Stimulated activated CD8-positive, alpha-beta memory T cell treated with anti-CD3 and anti-CD28 coated beads, Interleukin-4, amount 100 ng/mL, for 48 hours (primary cell): ENCODE results near the gene SP140.
A peak's percentile ranks its signal among the peaks of the same experiment; 100 is the strongest.
"Not testable (repeated sequence)": the region's sequence is repeated elsewhere in the genome, so short reads cannot be mapped to it uniquely, and the experiment has no call there.

ENCODE experiments used
- DNase-seq: peaks from one replicate; pipeline ENCODE4 v3.0.0-alpha.2; 2020

SP140 gene

DNA sequence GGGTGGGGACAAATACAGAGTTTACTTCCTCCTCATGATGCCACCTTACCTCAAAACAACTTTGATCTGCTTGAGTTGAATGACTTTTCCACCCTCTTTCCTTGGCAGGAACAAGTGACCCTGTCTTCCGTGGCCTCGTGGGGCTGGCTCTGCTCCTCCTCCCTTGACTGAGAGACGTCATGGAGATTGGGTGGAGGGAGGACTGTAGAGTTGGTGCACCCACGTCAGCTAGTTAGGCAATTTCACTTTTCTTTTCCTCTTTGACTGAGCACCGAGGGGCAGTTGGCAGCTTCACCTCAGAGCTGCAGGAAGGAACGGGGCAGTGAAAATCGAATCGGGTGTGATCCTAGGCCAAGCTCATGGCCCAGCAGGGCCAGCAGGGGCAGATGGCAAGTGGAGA lies at the start of gene SP140:
SP140 (plus strand) TSS at position 251 of the 400 bp plus-strand sequence; CDS start at position 360, 109 bp downstream.
- DNase-seq, result peak; percentile 79

- no peak for DNase-seq
Measured at GRCh38 chr2:230176996-230177395, 48.5 kb upstream of the SP140 start.

- DNase-seq, result no peak
Measured at GRCh38 chr2:230178546-230179485, 46.7 kb upstream of the SP140 start.

DNA sequence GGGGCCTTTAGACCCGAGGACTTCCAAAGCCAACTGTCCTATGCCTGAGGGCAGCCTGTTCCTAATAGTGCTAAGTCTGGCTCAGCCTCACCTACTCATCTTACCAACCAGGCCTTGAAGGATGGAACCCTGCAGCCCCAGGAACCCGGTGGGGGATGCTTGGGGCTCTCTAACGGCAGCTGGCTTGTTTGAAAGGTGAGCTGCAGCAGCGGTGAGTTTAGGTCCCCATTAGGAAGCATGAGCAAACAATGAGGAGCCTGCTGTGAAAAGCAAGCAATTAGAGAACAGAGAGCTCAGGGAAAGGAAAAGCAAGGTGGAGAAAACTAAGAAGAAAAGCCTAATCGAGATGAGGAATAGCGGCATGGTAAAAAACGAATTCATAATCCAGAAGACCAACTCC lies 45.6 kb upstream of the SP140 start:
- DNase-seq, result no peak

GRCh38 chr2:230181195-230181594 lies 44.3 kb upstream of the SP140 start:
- DNase-seq, result no peak

GRCh38 chr2:230184727-230185578 lies 40.6 kb upstream of the SP140 start:
- DNase-seq, result no peak

GRCh38 chr2:230202430-230203109 lies 23.0 kb upstream of the SP140 start:
- peak; percentile 47 for DNase-seq

- no peak for DNase-seq
Measured at GRCh38 chr2:230203110-230203676, 22.3 kb upstream of the SP140 start.

GRCh38 chr2:230205034-230205433 lies 20.5 kb upstream of the SP140 start:
- DNase-seq, result no peak

DNA sequence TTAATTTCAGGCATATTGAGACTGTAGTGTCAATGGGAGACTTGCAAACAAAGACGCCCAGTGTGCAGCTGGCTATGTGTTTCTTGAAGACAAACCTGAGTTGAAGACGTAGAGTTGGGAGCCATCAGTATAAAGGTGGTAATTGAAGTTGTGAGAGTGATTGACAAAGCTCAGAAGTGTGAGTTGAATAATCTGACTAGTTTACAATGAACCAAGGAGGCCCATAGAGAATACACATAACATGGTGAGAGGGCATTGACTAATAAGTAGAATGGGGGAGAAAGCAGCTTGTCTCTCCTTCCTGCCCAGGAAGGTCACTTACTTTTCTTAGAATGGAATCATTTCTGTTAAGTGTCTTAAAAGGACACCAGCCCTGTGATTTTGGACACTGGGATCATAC lies 19.8 kb upstream of the SP140 start:
- no peak for DNase-seq

DNA sequence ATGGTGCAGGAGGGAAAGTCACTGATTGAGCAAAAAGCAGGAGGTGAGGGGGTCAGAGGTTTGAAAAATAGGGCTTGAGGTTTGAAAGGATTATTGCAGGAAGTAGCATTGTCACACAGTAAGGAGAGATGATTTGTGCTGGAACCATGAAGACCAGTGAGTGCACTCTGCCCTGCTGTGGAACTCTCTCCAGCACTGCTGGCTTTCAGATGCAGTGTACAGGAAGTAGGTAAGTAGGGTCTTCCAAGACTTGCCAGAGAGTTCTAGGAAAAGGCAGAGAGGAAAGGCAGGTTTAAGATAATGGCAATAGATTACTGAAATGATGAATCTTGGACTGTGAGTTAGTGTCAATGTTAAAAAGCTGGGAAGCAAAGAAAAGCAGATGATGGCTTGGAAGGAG lies 17.0 kb upstream of the SP140 start:
- DNase-seq, result no peak

- no peak for DNase-seq
Measured at GRCh38 chr2:230209422-230210051, 16.0 kb upstream of the SP140 start.

DNA sequence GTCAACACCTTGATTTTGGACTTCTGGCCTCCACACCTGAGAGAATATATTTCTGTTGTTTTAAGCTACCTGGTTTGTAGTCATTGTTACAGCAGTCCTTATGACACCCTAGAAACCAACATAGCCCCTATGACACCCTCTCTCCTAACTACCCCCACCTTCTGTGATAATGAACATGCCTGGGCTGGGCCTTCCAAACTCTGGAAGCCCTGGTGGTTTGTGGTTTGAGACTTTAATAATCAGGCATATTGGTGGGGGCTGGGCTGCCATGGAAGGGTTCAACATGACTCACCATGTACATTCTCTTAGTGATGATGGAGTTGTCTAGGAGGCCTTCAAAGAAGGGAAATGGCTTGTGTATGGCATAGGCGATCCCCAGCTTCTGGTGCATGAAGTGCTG lies 9.0 kb upstream of the SP140 start:
- DNase-seq, result no peak

DNA sequence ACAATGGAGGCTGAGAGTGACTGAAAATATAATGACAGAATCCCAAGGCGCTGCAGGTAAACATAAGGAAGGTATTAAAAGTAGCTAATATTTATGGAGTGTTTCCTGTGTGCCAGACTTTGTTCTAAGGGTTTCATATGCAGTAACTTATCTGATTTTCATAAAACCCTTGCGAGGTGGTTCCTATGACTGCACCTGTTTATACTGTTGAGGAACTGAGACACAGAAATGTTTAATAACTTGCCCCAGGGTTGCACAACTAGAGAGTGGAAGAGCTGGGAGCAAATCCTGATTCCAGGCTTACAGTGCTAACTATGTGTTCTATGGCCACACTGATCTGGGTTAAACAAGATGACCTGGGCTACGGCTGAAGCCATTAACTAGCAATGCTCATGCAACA lies 8.1 kb upstream of the SP140 start:
- DNase-seq, result no peak

DNA sequence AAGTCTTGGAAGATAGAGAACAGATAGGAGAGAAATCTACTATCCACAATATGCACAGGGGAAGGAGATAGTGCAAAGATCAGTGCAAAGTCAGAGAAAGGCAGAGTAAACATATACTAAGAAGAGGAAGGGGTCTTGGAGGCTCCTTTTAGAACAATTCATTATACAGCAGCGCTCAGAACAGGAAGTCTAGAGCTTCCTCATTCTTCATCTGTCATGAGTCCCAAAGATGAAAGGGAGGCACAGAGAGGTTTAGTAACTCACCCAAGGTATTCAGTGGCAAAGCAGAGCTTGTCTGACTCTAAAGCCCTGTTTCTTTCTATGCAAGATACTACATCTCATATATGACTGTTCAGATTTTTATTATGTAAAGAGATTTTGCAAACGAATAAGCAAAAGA lies 7.1 kb upstream of the SP140 start:
- no peak for DNase-seq

DNA sequence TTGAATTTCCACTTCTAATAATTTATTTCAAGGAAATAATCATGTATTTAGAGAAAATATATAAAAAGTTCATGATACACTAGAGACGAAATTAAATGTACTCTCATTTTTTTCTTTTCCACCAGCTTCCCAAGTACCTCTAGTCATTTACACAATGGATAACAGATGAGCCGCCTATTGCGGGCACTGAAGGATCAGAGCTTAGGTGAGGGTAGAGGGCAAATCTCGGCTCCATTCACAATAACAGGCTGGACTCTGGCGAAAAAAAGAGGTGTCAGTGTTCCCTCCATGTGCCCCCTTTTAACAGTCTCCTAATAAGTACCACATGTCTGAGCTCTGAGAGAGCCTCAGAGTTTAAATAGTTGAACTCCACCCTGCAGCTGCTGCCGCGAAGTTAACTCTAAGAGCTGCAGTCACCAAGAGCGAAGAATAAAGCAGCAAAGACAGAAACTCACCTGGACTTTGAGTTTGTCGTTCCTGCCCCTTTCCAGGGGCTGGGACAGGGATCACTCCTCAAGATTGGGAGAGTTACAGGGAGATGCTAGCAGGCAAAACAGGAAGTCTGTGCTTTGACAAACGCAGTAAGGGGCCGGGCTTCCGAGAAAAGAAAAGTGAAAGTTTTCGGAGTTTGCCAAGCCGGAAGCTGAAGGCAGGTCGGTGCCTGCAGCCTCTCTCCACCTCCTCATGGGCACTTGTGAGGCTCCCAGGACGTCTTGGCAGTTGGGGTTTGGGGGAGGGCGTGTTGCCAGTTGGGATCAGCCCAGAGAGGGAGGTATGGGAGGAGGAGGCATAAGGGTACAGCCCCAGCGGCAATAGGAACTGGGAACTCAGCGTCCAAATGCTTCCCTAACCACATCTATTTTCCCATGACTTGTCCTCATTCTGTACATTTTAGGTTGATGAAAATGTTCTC lies 5.9 kb upstream of the SP140 start, which contains the start of gene SP110:
SP110 (minus strand) TSS at position 566 of the 913 bp plus-strand sequence. CDS start 3,057 bp downstream, outside the sequence.
- DNase-seq, result peak; percentile 85

DNA sequence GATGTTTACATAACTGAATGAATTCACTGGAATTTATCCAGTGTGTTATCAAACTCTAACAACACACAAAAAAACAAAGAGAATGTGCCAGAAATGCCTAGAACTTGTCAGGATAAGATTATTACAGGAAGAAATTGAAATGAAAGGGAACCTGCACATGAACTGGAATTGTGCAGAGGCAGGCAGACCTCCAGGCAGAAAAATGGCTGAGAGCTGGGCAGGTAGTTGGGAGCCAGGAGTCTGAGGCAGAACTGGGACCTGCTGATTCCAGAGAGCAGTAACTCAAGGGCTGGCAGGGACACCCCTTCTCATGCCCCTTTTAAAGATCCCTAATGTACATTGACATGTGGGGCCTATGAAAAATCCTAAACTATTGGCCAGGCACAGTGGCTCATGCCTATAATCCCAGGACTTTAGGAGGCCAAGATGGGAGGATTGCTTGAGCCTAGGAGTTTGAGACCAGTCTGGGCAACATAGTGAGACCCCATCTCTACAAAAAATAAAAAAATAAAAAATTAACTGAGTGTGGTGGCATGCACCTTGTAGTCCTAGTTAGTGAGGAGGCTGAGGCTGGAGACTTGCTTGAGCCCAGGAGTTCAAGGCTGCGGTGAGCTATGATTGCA lies 5.1 kb upstream of the SP140 start:
- no peak for DNase-seq

DNA sequence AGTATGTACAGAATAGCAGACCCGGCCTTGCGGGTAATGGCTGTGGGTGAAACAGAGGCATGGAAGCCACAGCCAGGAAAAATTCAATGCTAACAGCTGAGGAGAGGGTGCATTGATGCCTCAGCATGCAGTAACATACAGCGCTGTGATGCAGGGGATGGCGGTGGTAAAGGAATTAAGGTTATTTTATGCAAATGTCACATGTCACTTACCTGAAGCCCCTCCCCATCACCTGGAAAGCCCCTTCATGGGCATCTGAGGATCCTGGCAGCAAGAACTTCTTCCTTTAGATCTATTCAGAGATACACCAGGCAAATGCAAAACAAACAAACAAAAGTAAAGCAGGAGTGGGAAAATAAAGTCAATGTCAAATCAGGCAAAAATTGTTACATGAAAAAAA lies 4.0 kb upstream of the SP140 start:
- DNase-seq, result no peak

- DNase-seq, result not testable (repeated sequence)
Measured at GRCh38 chr2:230222829-230223228, 2.7 kb upstream of the SP140 start.

DNA sequence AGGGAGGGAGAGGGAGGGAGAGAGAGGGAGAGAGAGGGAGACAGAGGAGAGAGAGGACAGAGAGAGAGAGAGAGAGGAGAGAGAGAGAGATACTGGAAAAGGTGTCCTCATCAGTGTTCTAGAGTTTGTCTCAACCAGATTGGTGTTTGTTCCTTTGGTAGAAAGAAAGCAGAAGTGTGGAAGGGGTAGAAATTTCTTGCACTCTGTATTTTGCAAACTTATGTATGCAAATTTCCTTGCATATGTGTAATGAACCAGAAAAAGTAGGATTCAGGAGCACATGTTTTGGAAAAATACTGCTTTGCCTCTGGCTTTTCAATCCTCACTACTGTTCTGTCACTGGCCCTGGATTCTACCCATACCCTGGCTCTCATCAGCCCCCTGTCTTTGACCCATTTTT lies 1.1 kb upstream of the SP140 start:
- DNase-seq, result no peak
